Activated naive CD4-positive, alpha-beta T cell treated with anti-CD3 and anti-CD28 coated beads for 36 hours (primary cell): ENCODE results near the gene RER1. TPM values are rescaled to one million over a fixed set of nuclear protein-coding genes. Genes with fewer than 3 reads are reported as not detected.

ENCODE experiments used
- CTCF ChIA-PET: fragments of 350-600 bp; sonication (Branson Sonifier 250); formaldehyde crosslinking; loops from one replicate; lab custom pipeline; 2021; ENCODE audit warnings: antibody characterized with exemption; lab: Charles Lee
- DNase-seq: peaks from one replicate; pipeline ENCODE4 v3.0.0-alpha.2; 2020
- H3K27ac Mint-ChIP-seq: one replicate; pipeline ENCODE4 v1.8.0; 2021; ENCODE audit warnings: mild to moderate bottlenecking, mixed read lengths
- H3K27me3 Mint-ChIP-seq: one replicate; pipeline ENCODE4 v1.8.0; 2021; ENCODE audit warnings: low read depth, mixed read lengths
- H3K36me3 Mint-ChIP-seq: one replicate; pipeline ENCODE4 v1.8.0; 2021; ENCODE audit warnings: low read depth, mixed read lengths
- H3K4me1 Mint-ChIP-seq: one replicate; pipeline ENCODE4 v1.8.0; 2021; ENCODE audit warnings: low read depth, mixed read lengths
- H3K4me3 Mint-ChIP-seq: one replicate; pipeline ENCODE4 v1.8.0; 2021; ENCODE audit warnings: mild to moderate bottlenecking, moderate library complexity, mixed read lengths
- H3K9me3 Mint-ChIP-seq: one replicate; pipeline ENCODE4 v1.8.0; 2021; ENCODE audit warnings: mixed read lengths
- intact Hi-C: fragments of 100-400 bp; cut with micrococcal nuclease; formaldehyde crosslinking; loops from one replicate; pipeline ENCODE4 v1.15.1; 2023
- total RNA-seq, 2 experiments: library from RNA; stranded (reverse); gene quantifications; one replicate each; pipeline ENCODE4 v1.2.3, GENCODE V29; 2021

The RER1 gene
- total RNA-seq, 2 experiments from 2014 or later, result 115 to 124 TPM

DNA sequence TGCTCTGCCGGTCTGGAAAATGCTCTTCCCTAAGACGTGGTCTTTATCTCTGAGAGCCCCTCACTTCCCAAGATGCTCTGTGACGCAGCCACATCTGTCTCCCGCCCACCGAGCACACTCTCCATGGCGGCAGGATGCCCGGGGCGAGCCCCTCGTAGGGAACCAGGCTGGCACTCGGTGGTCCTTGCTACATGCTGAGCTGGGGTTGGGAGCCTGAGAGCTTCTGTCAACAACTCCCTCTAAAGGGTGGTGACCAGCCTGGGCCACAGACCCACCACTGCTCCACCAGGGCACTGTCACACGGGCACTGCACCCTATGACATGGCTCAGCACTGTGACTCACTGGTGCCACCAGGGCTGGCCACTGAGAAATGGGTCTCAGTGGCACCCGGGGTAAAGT lies 18.1 kb downstream of the RER1 start:
- no peak overlapping the region for H3K27ac Mint-ChIP-seq
- no peaks in the 10 kb centered on the region for H3K9me3 Mint-ChIP-seq
- H3K27me3 Mint-ChIP-seq, result no peaks in the 10 kb centered on the region
- H3K36me3 Mint-ChIP-seq, result peaks cover 6% of the 10 kb centered on the region
- DNase-seq, result no peak
- intact Hi-C loops, result loop anchor here (5.0 to 10.0 kb wide), 2 partner anchors 233 to 395 kb away; partner anchors contain the start of gene TTC34
- CTCF ChIA-PET, result no interaction called here
- H3K4me1 Mint-ChIP-seq, result peaks cover 16% of the 10 kb centered on the region
- H3K4me3 Mint-ChIP-seq, result no peak overlapping the region

DNA sequence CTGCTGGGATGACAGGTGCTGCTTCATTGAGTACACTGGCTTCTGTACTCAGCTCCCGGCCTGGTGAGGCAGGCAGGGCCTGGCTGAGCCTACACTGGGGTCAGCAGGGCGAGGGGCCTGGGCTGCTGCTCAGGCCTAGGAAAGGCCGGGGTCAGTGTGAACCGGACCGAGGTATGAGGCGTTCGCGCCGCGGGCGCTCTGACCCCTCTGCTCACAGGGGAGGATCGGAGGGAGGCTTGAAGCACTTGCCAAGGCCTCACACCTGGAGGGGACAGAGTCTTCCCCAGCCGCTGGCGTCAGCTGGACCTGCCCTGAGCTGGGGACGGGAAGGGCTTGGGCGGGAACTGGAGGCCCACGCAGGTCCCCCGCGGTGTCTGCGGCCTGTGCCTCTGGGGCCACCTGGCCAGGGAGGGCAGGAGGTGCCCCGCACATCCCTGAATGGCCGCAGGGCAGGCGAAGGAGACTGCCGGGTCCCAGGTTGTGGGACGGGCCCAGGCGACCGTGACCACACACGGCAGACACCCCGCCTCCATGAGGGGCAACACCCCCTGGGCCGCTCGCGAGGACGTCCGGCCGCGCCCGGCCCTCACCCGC lies 20.3 kb downstream of the RER1 start:
- Mint-ChIP-seq H3K27me3 (no peaks in the 10 kb centered on the region), H3K9me3 (no peaks in the 10 kb centered on the region), H3K4me3 (peak overlapping the region; percentile 84), H3K4me1 (peaks cover 34% of the 10 kb centered on the region), H3K27ac (peak overlapping the region; percentile 77), H3K36me3 (peaks cover 6% of the 10 kb centered on the region)
- intact Hi-C loops, result loop anchor here (1.0 to 10.0 kb wide), 5 partner anchors 21 to 393 kb away; partner anchors contain the start of genes MORN1, PRXL2B, RER1 and TTC34
- DNase-seq, result no peak
- CTCF ChIA-PET, result interaction anchor here (1.4 kb wide), 1 partner anchor 15 kb away, joined by 4 read pairs; no protein-coding TSS in a partner anchor

DNA sequence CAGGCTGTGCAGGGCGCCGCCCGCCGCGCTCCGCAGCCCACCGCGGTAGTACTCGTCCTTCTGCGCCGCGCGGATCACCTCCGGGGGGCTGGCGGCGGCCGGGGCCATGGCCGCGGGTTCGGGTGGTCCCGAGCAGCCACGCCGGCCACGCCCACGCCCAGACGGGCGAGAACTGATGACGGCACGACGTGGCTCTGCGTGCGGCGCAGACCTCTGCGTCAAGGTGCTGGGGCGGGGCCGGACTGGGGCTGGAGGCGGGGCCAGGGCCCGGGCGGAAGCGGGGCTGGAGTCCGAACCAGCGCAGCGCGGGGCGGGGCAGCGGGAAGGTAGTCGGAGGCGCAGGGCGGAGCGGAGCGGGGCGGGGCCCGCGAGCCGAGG lies 20.7 kb downstream of the RER1 start, which contains the start of gene PEX10:
Gene PEX10 (minus strand): TSS at position 170 of the 378 bp plus-strand sequence. CDS start 62 bp downstream, at position 108.
- Mint-ChIP-seq H3K9me3 (no peaks in the 10 kb centered on the region), H3K36me3 (peaks cover 5% of the 10 kb centered on the region), H3K4me1 (peaks cover 37% of the 10 kb centered on the region), H3K27me3 (no peaks in the 10 kb centered on the region), H3K27ac (peak within 1 kb of the TSS; percentile 77), H3K4me3 (peak within 1 kb of the TSS; percentile 84)
- CTCF ChIA-PET, result interaction anchor here (1.0 kb wide), 1 partner anchor 217 kb away, joined by 4 read pairs; the partner anchor contains the start of gene FAAP20
- intact Hi-C loops, result loop anchor here (1.0 to 10.0 kb wide), 5 partner anchors 21 to 392 kb away; partner anchors contain the start of genes MORN1, PRXL2B, RER1 and TTC34
- DNase-seq, result peak; percentile 99

DNA sequence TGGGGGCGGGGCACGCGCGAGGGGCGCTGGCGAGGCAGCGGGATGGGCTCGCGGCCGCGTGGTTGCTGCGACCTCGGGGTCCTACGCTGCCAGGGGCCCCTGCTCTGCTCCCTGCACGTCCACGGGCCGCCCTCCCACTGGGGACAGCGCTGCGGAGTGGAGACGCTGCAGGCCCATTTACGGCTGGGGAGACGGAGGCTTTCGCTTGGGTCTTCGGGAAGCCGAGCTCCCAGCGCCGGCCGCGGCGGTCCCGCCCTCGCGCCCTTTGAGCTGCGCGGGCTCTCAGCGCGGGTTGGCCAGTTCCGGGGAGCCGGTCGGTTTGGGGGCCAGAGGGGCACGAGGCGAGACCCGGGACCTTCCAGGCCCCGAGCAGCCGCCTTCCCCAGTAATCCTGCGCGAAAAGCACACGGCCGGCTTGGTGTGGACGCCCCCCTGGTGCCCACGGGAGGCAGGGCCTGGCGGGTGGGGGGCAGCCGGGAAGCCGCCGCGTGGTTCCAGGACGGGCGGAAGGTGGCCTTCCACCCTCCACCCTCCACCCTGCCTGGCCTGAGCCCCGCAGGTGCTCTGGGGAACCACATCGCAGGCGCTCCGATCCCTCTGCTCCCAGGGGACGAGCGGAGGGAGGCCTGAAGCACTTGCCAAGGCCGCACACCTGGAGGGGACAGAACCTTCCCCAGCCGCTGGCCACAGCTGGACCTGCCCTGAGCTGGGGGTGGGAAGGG lies 21.3 kb downstream of the RER1 start:
- intact Hi-C loops, result loop anchor here (1.0 to 10.0 kb wide), 5 partner anchors 22 to 392 kb away; partner anchors contain the start of genes MORN1, PRXL2B, RER1 and TTC34
- H3K27ac Mint-ChIP-seq, result no peak overlapping the region
- no peaks in the 10 kb centered on the region for H3K27me3 Mint-ChIP-seq
- peak overlapping the region; percentile 73 for H3K4me3 Mint-ChIP-seq
- DNase-seq, result peak; percentile 38
- CTCF ChIA-PET, result interaction anchor here (1.0 to 1.4 kb wide), 4 partner anchors 111 to 218 kb away, joined by 4 to 5 read pairs (median 4); partner anchors contain the start of gene FAAP20
- peaks cover 4% of the 10 kb centered on the region for H3K36me3 Mint-ChIP-seq
- H3K9me3 Mint-ChIP-seq, result no peaks in the 10 kb centered on the region
- peaks cover 37% of the 10 kb centered on the region for H3K4me1 Mint-ChIP-seq

DNA sequence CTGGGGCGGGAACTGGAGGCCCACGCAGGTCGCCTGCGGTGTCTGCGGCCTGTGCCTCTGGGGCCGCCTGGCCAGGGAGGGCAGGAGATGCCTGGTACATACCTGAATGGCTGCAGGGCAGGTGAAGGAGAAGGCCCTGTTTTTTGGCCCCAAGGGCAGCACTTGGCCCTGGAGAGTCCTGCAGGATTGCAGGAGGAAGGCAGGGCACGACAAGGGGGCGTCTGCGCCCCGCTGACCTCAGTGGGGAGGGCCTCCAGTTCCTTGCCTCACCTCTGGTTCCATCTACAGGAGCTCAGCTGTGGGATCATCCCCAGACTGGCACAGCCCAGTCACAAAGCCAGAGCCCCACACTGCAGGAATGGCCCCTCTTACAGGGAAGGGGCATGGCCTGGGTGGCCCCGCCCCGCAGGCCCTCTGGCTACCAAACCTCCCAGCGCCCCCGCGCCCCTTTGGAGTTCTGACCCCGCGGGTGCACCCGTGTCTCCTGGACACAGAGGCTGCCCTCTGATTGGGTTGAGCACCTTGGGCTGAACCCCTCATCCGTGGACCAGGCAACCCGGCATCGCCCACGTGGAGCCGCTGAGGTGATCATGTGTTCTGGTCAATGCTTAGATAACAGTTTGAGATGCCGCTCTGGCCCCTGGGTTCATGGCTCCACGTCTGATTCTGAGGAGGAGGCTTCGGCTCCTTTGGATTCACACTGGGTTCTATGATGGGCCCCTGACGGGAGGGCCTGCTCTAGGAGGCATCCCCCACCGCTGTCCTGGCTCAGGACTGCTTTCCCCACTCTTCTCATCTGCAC lies 22.1 kb downstream of the RER1 start:
- CTCF ChIA-PET, result interaction anchor here (1.0 to 1.4 kb wide), 4 partner anchors 110 to 219 kb away, joined by 4 to 5 read pairs (median 4); partner anchors contain the start of gene FAAP20
- Mint-ChIP-seq H3K4me1 (peaks cover 37% of the 10 kb centered on the region), H3K4me3 (peak overlapping the region; percentile 73), H3K9me3 (no peaks in the 10 kb centered on the region), H3K27ac (peak overlapping the region; percentile 81), H3K27me3 (no peaks in the 10 kb centered on the region), H3K36me3 (peaks cover 4% of the 10 kb centered on the region)
- peak; percentile 34 for DNase-seq
- intact Hi-C loops, result loop anchor here (1.0 to 10.0 kb wide), 6 partner anchors 113 to 427 kb away; partner anchors contain the start of genes PANK4 and TTC34

DNA sequence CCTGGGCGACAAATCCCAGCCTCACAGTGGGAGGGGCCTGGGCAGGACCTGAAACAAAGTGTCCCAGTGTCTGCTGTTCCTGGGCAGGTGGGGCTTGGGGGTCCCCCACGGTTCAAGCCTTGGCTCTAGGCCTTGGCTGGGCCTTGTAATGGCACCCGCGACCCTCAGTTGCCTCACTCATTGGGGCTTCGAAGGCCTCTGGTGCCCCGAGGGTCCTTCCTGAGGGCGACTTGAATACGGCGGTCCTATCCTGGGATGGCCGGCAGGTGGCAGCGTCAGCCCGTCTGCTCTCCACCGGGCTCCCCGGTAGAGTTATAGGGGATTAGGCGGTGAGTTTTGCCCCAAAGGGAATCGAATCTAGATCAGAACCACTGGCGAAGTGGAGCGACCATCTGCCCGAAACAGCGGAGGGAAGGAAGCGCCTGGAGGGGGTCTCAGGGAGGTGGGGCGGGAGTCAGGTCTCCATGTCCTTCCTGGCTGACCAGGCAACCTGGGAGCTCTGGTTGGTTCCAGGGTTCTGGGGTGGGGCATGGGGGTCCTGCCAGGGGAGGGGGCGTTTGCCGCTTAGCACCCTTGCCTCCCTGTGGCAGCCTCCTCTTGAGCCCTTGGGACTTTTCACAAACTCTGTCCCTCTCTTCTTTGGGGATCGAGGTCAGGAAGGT lies 22.8 kb downstream of the RER1 start:
- H3K4me3 Mint-ChIP-seq, result peak overlapping the region; percentile 73
- H3K27ac Mint-ChIP-seq, result peak overlapping the region; percentile 81
- intact Hi-C loops, result loop anchor here (1.0 to 10.0 kb wide), 6 partner anchors 112 to 426 kb away; partner anchors contain the start of genes PANK4 and TTC34
- H3K9me3 Mint-ChIP-seq, result no peaks in the 10 kb centered on the region
- peak; percentile 88 for DNase-seq
- peaks cover 37% of the 10 kb centered on the region for H3K4me1 Mint-ChIP-seq
- no peaks in the 10 kb centered on the region for H3K36me3 Mint-ChIP-seq
- CTCF ChIA-PET, result interaction anchor here (0.6 to 2.0 kb wide), 5 partner anchors 67 to 859 kb away, joined by 3 to 19 read pairs (median 4); partner anchors contain the start of gene FAAP20
- H3K27me3 Mint-ChIP-seq, result no peaks in the 10 kb centered on the region

DNA sequence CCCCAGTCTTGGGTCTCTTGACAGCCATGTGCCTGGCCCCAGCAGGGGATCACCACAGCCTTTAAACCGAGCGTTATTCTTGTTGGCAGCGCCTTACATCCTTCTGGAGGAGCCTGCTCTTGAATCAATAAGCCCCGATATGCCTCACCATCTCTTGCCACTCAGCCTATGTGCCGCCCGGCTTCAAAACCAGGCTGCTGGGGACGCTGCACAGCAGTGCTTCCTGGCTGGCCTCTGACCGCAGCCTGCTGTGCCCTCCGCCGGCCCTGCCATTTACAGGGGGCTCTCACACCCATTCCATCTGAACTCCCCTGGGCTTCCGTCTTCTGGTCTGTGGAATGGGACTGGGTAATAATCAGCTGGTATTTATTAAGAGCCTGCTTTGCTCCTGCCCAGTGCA lies 23.7 kb downstream of the RER1 start:
- CTCF ChIA-PET, result interaction anchor here (0.6 to 2.0 kb wide), 8 partner anchors 66 to 858 kb away, joined by 3 to 19 read pairs (median 4); partner anchors contain the start of gene FAAP20
- peaks cover 37% of the 10 kb centered on the region for H3K4me1 Mint-ChIP-seq
- H3K9me3 Mint-ChIP-seq, result no peaks in the 10 kb centered on the region
- peak overlapping the region; percentile 79 for H3K27ac Mint-ChIP-seq
- H3K4me3 Mint-ChIP-seq, result peak overlapping the region; percentile 69
- no peaks in the 10 kb centered on the region for H3K27me3 Mint-ChIP-seq
- no peaks in the 10 kb centered on the region for H3K36me3 Mint-ChIP-seq
- peak; percentile 14 for DNase-seq
- intact Hi-C loops, result loop anchor here (2.0 to 10.0 kb wide), 3 partner anchors 163 to 425 kb away; partner anchors contain the start of gene TTC34

DNA sequence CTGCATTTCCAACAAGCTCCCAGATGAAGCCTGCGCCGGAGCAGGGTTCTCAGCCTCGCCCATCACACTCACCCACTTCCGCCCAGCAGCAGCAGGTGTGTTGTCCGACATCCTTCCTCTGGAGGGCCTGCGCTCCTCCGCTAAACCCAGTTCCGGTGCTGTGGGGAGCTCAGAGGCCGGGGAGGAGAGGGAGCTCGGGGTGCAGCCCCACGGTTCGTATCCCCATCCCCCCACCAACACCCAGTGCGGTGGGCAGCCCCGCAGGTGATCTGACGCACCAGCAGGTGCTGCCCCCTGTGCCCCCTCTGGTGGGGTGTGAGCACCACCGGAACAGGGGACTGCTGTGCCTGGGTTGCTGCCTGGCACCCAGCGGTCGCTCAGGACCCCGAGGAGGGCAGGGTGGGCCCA lies 24.2 kb downstream of the RER1 start:
- DNase-seq, result peak; percentile 79
- Mint-ChIP-seq H3K4me3 (peak overlapping the region; percentile 69), H3K27ac (peak overlapping the region; percentile 79), H3K4me1 (peaks cover 34% of the 10 kb centered on the region), H3K27me3 (no peaks in the 10 kb centered on the region), H3K9me3 (no peaks in the 10 kb centered on the region), H3K36me3 (no peaks in the 10 kb centered on the region)
- CTCF ChIA-PET, result interaction anchor here (0.7 to 2.0 kb wide), 7 partner anchors 14 to 277 kb away, joined by 3 to 19 read pairs (median 4); partner anchors contain the start of gene FAAP20
- intact Hi-C loops, result loop anchor here (2.0 to 10.0 kb wide), 3 partner anchors 163 to 425 kb away; partner anchors contain the start of gene TTC34

DNA sequence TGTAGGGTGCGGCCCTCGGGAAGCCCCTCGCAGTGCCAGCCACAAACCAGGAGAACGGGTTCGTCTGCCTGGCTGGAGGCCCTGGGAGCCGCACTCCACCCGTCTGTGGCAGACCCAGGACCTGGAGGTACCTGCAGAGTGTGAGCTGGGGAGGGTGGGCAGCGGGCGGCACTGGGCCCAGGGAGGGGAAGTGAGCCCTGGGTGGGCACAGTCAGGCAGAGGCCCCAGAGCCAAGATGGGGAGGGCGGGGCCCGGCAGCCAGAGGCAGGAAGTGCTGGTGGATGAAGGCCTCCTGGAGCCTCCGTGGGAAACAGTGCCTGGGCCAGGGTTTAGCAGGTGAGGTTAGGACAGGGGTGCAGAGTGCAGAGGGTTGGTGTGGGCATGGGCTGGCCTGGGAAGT lies 24.8 kb downstream of the RER1 start:
- DNase-seq, result peak; percentile 53

DNA sequence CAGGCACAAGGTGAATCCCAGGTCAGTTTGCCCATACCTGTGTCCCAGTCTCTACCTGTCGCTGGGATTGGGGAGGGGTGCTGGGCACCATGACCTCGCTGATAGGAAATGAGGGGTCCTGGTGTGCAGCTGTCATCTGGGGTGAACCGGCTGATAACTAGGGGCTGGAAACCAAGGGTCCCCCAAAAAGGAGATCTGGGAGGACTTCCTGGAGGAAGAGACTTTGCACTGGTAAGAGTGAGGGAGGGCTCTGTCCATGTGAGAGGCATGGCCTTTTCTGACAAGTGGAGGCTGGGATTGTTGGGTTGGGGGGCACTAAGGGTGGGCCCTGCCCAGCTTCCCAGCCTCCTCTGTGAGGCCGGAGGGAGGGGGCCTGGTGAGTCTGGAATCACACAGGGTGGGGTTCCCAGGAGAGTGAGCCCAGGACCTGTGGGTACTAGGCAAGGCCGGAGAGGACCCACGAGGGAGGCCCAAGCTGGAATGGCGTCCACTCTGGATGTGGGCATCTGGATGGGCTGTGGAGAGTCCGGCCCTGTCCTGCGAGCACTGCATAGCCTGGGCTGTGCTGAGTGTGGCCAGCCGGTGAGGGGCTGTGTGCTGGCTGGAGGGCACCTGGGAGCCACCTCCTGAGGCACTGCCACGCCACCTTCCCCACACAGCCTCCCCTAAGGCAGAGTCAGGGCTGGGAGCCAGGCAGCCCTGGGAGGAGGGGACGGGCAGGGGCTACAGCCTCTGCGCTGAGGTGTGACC lies 25.6 kb downstream of the RER1 start:
- no peak for DNase-seq
- Mint-ChIP-seq H3K27ac (no peak overlapping the region), H3K36me3 (no peaks in the 10 kb centered on the region), H3K4me1 (peaks cover 32% of the 10 kb centered on the region), H3K9me3 (no peaks in the 10 kb centered on the region), H3K4me3 (peak overlapping the region; percentile 69), H3K27me3 (no peaks in the 10 kb centered on the region)
- intact Hi-C loops, result loop anchor here (10.0 kb wide), 1 partner anchor 388 kb away; the partner anchor contains the start of gene TTC34
- CTCF ChIA-PET, result no interaction called here

More for the DNA sequence above, 24.8 kb downstream of the RER1 start:
- CTCF ChIA-PET, result interaction anchor here (0.7 to 2.0 kb wide), 7 partner anchors 13 to 277 kb away, joined by 3 to 19 read pairs (median 4); partner anchors contain the start of gene FAAP20
- peak overlapping the region; percentile 69 for H3K4me3 Mint-ChIP-seq
- no peaks in the 10 kb centered on the region for H3K36me3 Mint-ChIP-seq
- H3K27ac Mint-ChIP-seq, result peak overlapping the region; percentile 10
- H3K9me3 Mint-ChIP-seq, result no peaks in the 10 kb centered on the region
- intact Hi-C loops, result loop anchor here (10.0 kb wide), 1 partner anchor 388 kb away; the partner anchor contains the start of gene TTC34
- peaks cover 32% of the 10 kb centered on the region for H3K4me1 Mint-ChIP-seq
- no peaks in the 10 kb centered on the region for H3K27me3 Mint-ChIP-seq
